Heart left ventricle (tissue), 16 donors: ENCODE measurements around the gene RPTOR. TPM values are rescaled to one million over a fixed set of nuclear protein-coding genes. Genes with fewer than 3 reads are reported as not detected.

Experiments
- ATAC-seq, 4 donors: fragments of 200-7000 bp; cut with Tn5 transposase; one replicate each; pipeline ENCODE4 v1.9.1; 2020 to 2022; ENCODE audit warnings: moderate library complexity in 4 of 4, mild to moderate bottlenecking in 3 of 4, moderate number of reproducible peaks in 1 of 4
- DNase-seq, 5 donors: peaks; one replicate each; pipeline ENCODE4 v3.0.0-alpha.2; 2020
- H3K27ac ChIP-seq, 12 donors: fragments of 200-600 bp; sonication (generic) in 4 of 12; one replicate each; pipeline versions ENCODE4 v1.5.0 to v1.8.0; 2016 to 2022; ENCODE audit warnings: mild to moderate bottlenecking in 2 of 12
- H3K27me3 ChIP-seq, 9 donors: fragments of 200-600 bp; sonication (generic) in 2 of 9; one replicate each; pipeline versions ENCODE4 v1.5.1 to v1.8.0; 2016 to 2022; ENCODE audit warnings: mild to moderate bottlenecking in 3 of 9
- H3K36me3 ChIP-seq, 9 donors: fragments of 200-600 bp; sonication (generic) in 2 of 9; one replicate each; pipeline versions ENCODE4 v1.5.0 to v1.8.0; 2018 to 2022; ENCODE audit warnings: mild to moderate bottlenecking in 2 of 9
- H3K4me1 ChIP-seq, 12 donors: fragments of 200-600 bp; sonication (generic) in 4 of 12; one replicate each; pipeline versions ENCODE4 v1.5.0 to v1.8.0; 2016 to 2022; ENCODE audit warnings: mild to moderate bottlenecking in 3 of 12
- H3K4me3 ChIP-seq, 12 donors: fragments of 200-600 bp; sonication (generic) in 4 of 12; one replicate each; pipeline versions ENCODE4 v1.5.0 to v1.8.0; 2017 to 2022; ENCODE audit warnings: mild to moderate bottlenecking in 9 of 12, moderate library complexity in 4 of 12
- H3K9me3 ChIP-seq, 12 donors: fragments of 200-600 bp; sonication (generic) in 4 of 12; one replicate each; pipeline versions ENCODE4 v1.5.0 to v1.8.0; 2016 to 2022; ENCODE audit warnings: mild to moderate bottlenecking in 1 of 12
- POLR2A ChIP-seq, 2 donors: fragments of 450-650 bp; IDR thresholded peaks; one replicate each; pipeline ENCODE4 v1.6.1; 2017; ENCODE audit warnings: antibody characterized with exemption in 2 of 2, mild to moderate bottlenecking in 2 of 2, moderate library complexity in 2 of 2
- WGBS, 4 donors: extraction: QIAGEN DNeasy Blood & Tissue Kit in 2 of 4; methylation state at CpG; one replicate each; pipeline versions ENCODE4 v1.1.5 to v1.1.7; 2013 to 2018; 5-methylcytosine and 5-hydroxymethylcytosine counted together
- intact Hi-C, 10 donors: fragments of 100-400 bp; cut with DNase I; formaldehyde crosslinking; loops; one replicate each; pipeline versions ENCODE4 v1.11.1 to v1.14.2; 2022
- polyA plus RNA-seq, 2 donors: library from polyadenylated mRNA; stranded (reverse); fragments of 200-250 nt; gene quantifications; one replicate each; pipeline ENCODE4 v1.2.3, GENCODE V29; 2013
- total RNA-seq, 9 donors: library from RNA; depleted of rRNA in 2 of 9; stranded (reverse); fragments of >200 nt in 2 of 9; fragmentation: NEBNext Ultra II Directional in 3 of 9; extraction: Animal tissue kit (Norgen Biotek cat#: 25700) in 3 of 9; gene quantifications; one replicate each; pipeline versions ENCODE4 v1.1.0 to v1.2.4, GENCODE V29; 2016 to 2023
- TF ChIP-seq, protein P1 (sequence below), 12 donors: fragments of 200-600 bp; sonication (generic) in 4 of 12; IDR thresholded peaks; one replicate each; pipeline versions ENCODE4 v1.5.0 to v1.8.0; 2018 to 2022; ENCODE audit warnings: antibody characterized with exemption in 12 of 12, mild to moderate bottlenecking in 5 of 12
- donor health status: ischemic (EF 13 %, LVEDD 7.1; RV severe dilation, severe dysfunction).
- donor health status: healthy with polysubstance abuse.
- donor health status: DM: no; HTN: yes; CAD: no.
- donor health status: DM: no; HTN: no; CAD: no.
- donor health status: ischemic (EF 25% LVEDD 6.9; RV normal size, moderate dysfunction).
- donor health status: ischemic (EF 25% LVEDD 5.7; RV mildly dilated, moderate dysfunction).
- donor health status: healthy.
- donor health status: DM: yes; HTN: yes; CAD: no.
- donor health status: ischemic (EF 35%, LVEDD 5.7; RV mildly dilated, moderate dysfunction).
- donor health status: nonischemic (EF 11% LVEDD 7.7; RV severe dilation, severe dysfunction).
- donor health status: DM: yes; HTN: yes; CAD: no.
- donor health status: PGD.
- donor health status: ischemic (EF 29% LVEDD 5.4; RV normal size, mild dysfunction).
- donor health status: nonischemic (EF 23%, LVEDD 6.1; RV moderate dilation, normal function).

RPTOR gene
- total and polyA plus RNA-seq, 11 donors: 14.7 to 31.7 (median 26.0) TPM

DNA sequence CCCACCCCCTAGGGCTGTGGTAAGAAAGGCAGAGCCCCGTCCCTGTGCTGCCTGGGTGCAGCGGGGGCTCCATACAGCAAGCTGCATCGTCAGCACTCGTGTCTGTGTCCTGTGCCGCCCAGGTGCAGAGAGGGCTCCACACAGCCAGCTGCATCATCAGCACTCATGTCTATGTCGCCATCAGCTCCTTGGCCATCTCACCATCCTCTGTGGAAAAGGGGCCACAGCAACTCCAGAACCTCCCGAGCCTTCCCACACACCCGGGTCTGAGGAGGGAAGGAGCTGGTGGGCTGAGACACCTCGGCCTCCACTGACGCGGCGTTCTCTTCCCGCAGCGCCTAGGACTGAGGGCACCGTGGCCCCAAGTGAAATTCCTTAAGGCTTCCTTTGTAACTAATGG, 374.1 kb downstream of the RPTOR start:
- 79 to 92% (median 82%) methylated on average over 9 to 15 of the region's 15 CpGs for WGBS, 4 donors
- no peak for TF ChIP-seq POLR2A (IDR thresholded peaks at IDR 0.05)
- TF ChIP-seq, protein P1, sequence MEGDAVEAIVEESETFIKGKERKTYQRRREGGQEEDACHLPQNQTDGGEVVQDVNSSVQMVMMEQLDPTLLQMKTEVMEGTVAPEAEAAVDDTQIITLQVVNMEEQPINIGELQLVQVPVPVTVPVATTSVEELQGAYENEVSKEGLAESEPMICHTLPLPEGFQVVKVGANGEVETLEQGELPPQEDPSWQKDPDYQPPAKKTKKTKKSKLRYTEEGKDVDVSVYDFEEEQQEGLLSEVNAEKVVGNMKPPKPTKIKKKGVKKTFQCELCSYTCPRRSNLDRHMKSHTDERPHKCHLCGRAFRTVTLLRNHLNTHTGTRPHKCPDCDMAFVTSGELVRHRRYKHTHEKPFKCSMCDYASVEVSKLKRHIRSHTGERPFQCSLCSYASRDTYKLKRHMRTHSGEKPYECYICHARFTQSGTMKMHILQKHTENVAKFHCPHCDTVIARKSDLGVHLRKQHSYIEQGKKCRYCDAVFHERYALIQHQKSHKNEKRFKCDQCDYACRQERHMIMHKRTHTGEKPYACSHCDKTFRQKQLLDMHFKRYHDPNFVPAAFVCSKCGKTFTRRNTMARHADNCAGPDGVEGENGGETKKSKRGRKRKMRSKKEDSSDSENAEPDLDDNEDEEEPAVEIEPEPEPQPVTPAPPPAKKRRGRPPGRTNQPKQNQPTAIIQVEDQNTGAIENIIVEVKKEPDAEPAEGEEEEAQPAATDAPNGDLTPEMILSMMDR (IDR thresholded peaks at IDR 0.05): no peak
- ATAC-seq (no peak), DNase-seq (peak in 2 of 5 donors; percentile 11 to 19)
- Histone ChIP-seq H3K4me3 (no peak overlapping the region), H3K36me3 (peaks cover 0 to 27% (median 20%) of the 10 kb centered on the region in 9 donors), H3K27ac (peak overlapping the region in 3 of 12 donors; percentile 19 to 38 (median 32)), H3K9me3 (no peaks in the 10 kb centered on the region), H3K27me3 (no peaks in the 10 kb centered on the region), H3K4me1 (peaks cover 0 to 24% (median 5%) of the 10 kb centered on the region in 12 donors)
- intact Hi-C loops: no loop called here

GRCh38 chr17:80919331-80920311, 375.0 kb downstream of the RPTOR start:
- H3K27ac ChIP-seq: peak overlapping the region in 4 of 12 donors; percentile 27 to 38 (median 30)

DNA sequence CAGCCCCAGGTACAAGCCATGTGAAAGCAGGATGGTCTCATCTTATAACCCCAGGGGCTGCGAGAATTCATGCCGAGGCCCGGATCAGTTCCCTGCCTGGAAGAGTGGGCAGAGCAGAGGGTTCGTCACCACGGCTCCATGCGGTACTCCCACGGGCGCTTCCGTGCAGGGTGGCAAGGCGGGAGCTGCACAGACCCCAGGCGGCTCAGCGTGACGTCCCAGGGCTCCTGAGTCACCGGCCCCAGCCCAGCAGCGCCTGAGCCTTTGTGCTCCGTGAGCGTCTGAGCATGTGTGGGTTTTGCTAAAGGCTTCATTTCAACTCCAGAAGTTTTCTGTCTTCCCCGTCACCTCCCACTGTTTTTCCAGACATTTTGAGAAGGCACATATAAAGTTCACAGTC, 375.8 kb downstream of the RPTOR start:
- intact Hi-C loops: no loop called here
- TF ChIP-seq, protein P1 (IDR thresholded peaks at IDR 0.05): no peak
- TF ChIP-seq POLR2A (IDR thresholded peaks at IDR 0.05): no peak
- 87 to 97% (median 92%) methylated on average over 12 to 18 of the region's 18 CpGs for WGBS, 4 donors
- Histone ChIP-seq H3K4me1 (peaks cover 0 to 24% (median 5%) of the 10 kb centered on the region in 12 donors), H3K27me3 (no peaks in the 10 kb centered on the region), H3K9me3 (no peaks in the 10 kb centered on the region), H3K36me3 (peaks cover 0 to 44% (median 37%) of the 10 kb centered on the region in 9 donors), H3K27ac (peak overlapping the region in 2 of 12 donors; percentile 28 to 32), H3K4me3 (no peak overlapping the region)
- DNase-seq (peak in 3 of 5 donors; percentile 22 to 58 (median 36)), ATAC-seq (peak; percentile 33 to 83 (median 50))

More at GRCh38 chr17:80919331-80920311, 375.0 kb downstream of the RPTOR start:
- Histone ChIP-seq H3K9me3 (no peaks in the 10 kb centered on the region), H3K4me3 (no peak overlapping the region), H3K36me3 (peaks cover 0 to 36% (median 29%) of the 10 kb centered on the region in 9 donors), H3K27me3 (no peaks in the 10 kb centered on the region), H3K4me1 (peaks cover 0 to 24% (median 5%) of the 10 kb centered on the region in 12 donors)
- peak in 3 of 4 donors; percentile 42 to 67 (median 57) for ATAC-seq
- intact Hi-C loops: no loop called here
- peak in 3 of 5 donors; percentile 35 to 56 (median 38) for DNase-seq
- 72 to 82% (median 75%) methylated on average over 26 to 33 of the region's 33 CpGs for WGBS, 4 donors
- TF ChIP-seq, protein P1 (IDR thresholded peaks at IDR 0.05): no peak
- no peak for TF ChIP-seq POLR2A (IDR thresholded peaks at IDR 0.05)

DNA sequence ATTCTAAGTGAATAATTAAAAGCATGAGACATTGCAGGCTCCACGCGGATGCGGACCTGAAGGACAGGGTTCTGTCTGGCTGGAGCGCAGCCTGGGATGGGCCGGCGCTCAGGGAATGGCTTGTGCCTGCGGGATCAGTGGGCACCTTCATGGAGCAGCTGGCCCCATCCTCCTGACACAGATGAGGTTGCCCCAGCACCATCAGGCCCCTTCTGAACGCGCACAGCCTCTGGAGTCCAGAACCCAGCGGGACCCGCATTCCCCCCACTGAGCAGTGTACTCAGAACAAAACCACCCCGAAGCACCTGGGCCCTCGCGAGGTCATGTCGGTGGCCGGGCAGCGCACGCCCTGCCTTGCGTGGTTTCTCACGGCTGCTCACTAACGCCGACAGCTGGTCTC, 376.5 kb downstream of the RPTOR start:
- Histone ChIP-seq H3K4me1 (peaks cover 0 to 24% (median 5%) of the 10 kb centered on the region in 12 donors), H3K27me3 (no peaks in the 10 kb centered on the region), H3K4me3 (no peak overlapping the region), H3K36me3 (peaks cover 0 to 50% (median 41%) of the 10 kb centered on the region in 9 donors), H3K9me3 (no peaks in the 10 kb centered on the region), H3K27ac (peak overlapping the region in 2 of 12 donors; percentile 32 to 34)
- peak in 2 of 5 donors; percentile 14 to 23 for DNase-seq
- intact Hi-C loops: no loop called here
- 93 to 97% (median 96%) methylated on average over 21 to 22 of the region's 22 CpGs for whole genome bisulfite sequencing, 4 donors
- no peak for ATAC-seq
- TF ChIP-seq, protein P1 (IDR thresholded peaks at IDR 0.05): no peak
- no peak for TF ChIP-seq POLR2A (IDR thresholded peaks at IDR 0.05)
